HEK293 (cell line): ENCODE data around the gene LDHAL6B.

Experiments used
- CTCF ChIA-PET: fragments of 350-600 bp; formaldehyde crosslinking; extraction: SDS; loops from one replicate; lab custom pipeline; 2021; ENCODE audit warnings: antibody characterized with exemption; lab: Yijun Ruan, JAX
- POLR2A ChIA-PET: fragments of 300-600 bp; formaldehyde crosslinking; extraction: SDS; loops from one replicate; lab custom pipeline; 2020; ENCODE audit warnings: antibody characterized with exemption, inconsistent platforms; lab: Yijun Ruan, JAX
- H3K27ac ChIP-seq: fragments of 200-500 bp; sonication (Bioruptor generic); 2 replicates; pipeline ENCODE4 v1.5.1; 2014; ENCODE audit warnings: low read depth, low read length, control low read depth, inconsistent platforms; ENCODE audit errors: extremely low read depth
- H3K36me3 ChIP-seq, 2 experiments: fragments of 200-500 bp in 1 of 2; sonication (Bioruptor generic) in 1 of 2; 1 replicate in 1 of 2; 2 replicates in 1 of 2; pipeline ENCODE4 v1.5.1; 2014 to 2017; ENCODE audit warnings: inconsistent platforms in 2 of 2, low read length in 2 of 2; ENCODE audit not compliant: control insufficient read depth in 2 of 2, insufficient read depth in 1 of 2
- H3K4me1 ChIP-seq: fragments of 200-500 bp; sonication (Bioruptor generic); 2 replicates; pipeline ENCODE4 v1.5.1; 2014; ENCODE audit warnings: mild to moderate bottlenecking, low read length, inconsistent platforms; ENCODE audit not compliant: control insufficient read depth, insufficient read depth
- H3K4me3 ChIP-seq: 2 replicates; pipeline ENCODE4 v1.5.1; 2011; ENCODE audit warnings: low read depth, mild to moderate bottlenecking, control low read depth, low read length, moderate library complexity
- H3K9me3 ChIP-seq: fragments of 200-500 bp; sonication (Bioruptor generic); 2 replicates; pipeline ENCODE4 v1.5.1; 2014; ENCODE audit warnings: low read depth, low read length, inconsistent platforms; ENCODE audit not compliant: control insufficient read depth, insufficient read depth
- SALL2 ChIP-seq: fragments of 450-650 bp; formaldehyde crosslinking; IDR thresholded peaks from 2 replicates; pipeline ENCODE4 v1.5.0; 2017; ENCODE audit warnings: missing biosample characterization, mild to moderate bottlenecking, missing genetic modification characterization, borderline replicate concordance
- SCRT2 ChIP-seq: fragments of 450-650 bp; formaldehyde crosslinking; IDR thresholded peaks from 2 replicates; pipeline ENCODE4 v1.5.1; 2016; ENCODE audit warnings: missing biosample characterization, missing genetic modification characterization
- TCF7L2 ChIP-seq: IDR thresholded peaks from 2 replicates; pipeline ENCODE4 v1.6.1; 2011; ENCODE audit warnings: low read depth, mild to moderate bottlenecking, inconsistent platforms, low read length, moderate library complexity, borderline replicate concordance
- ZBTB8A ChIP-seq: fragments of 450-650 bp; formaldehyde crosslinking; IDR thresholded peaks from 2 replicates; pipeline ENCODE4 v1.5.1; 2016; ENCODE audit warnings: missing biosample characterization, missing genetic modification characterization
- ZFP37 ChIP-seq: fragments of 450-650 bp; formaldehyde crosslinking; IDR thresholded peaks from 2 replicates; pipeline ENCODE4 v1.5.1; 2016; ENCODE audit warnings: missing biosample characterization, missing genetic modification characterization
- ZIC2 ChIP-seq: fragments of 450-650 bp; formaldehyde crosslinking; IDR thresholded peaks from 2 replicates; pipeline ENCODE4 v1.5.1; 2016; ENCODE audit warnings: missing biosample characterization, missing genetic modification characterization
- ZNF114 ChIP-seq: fragments of 450-650 bp; formaldehyde crosslinking; IDR thresholded peaks from 2 replicates; pipeline ENCODE4 v1.5.0; 2017; ENCODE audit warnings: missing biosample characterization, missing genetic modification characterization
- ZNF18 ChIP-seq: fragments of 450-650 bp; formaldehyde crosslinking; IDR thresholded peaks from 2 replicates; pipeline ENCODE4 v1.5.1; 2016; ENCODE audit warnings: missing biosample characterization, missing genetic modification characterization
- ZNF202 ChIP-seq: fragments of 450-650 bp; formaldehyde crosslinking; IDR thresholded peaks from 2 replicates; pipeline ENCODE4 v1.5.1; 2016; ENCODE audit warnings: missing biosample characterization, missing genetic modification characterization, borderline replicate concordance
- ZNF214 ChIP-seq: fragments of 450-650 bp; formaldehyde crosslinking; IDR thresholded peaks from 2 replicates; pipeline ENCODE4 v1.5.1; 2017; ENCODE audit warnings: missing biosample characterization, mild to moderate bottlenecking, missing genetic modification characterization, borderline replicate concordance
- ZNF24 ChIP-seq: fragments of 450-650 bp; formaldehyde crosslinking; IDR thresholded peaks from 2 replicates; pipeline ENCODE4 v1.5.1; 2016; ENCODE audit warnings: missing biosample characterization, missing genetic modification characterization
- ZNF292 ChIP-seq: fragments of 450-650 bp; formaldehyde crosslinking; IDR thresholded peaks from 2 replicates; pipeline ENCODE4 v1.5.1; 2016; ENCODE audit warnings: low read depth, missing biosample characterization, missing genetic modification characterization, borderline replicate concordance
- ZNF302 ChIP-seq: fragments of 450-650 bp; formaldehyde crosslinking; IDR thresholded peaks from 2 replicates; pipeline ENCODE4 v1.5.1; 2016; ENCODE audit warnings: missing biosample characterization, missing genetic modification characterization, low read depth
- ZNF354C ChIP-seq: fragments of 450-650 bp; formaldehyde crosslinking; IDR thresholded peaks from 2 replicates; pipeline ENCODE4 v1.5.1; 2016; ENCODE audit warnings: missing biosample characterization, missing genetic modification characterization, low read depth, borderline replicate concordance
- ZNF416 ChIP-seq: fragments of 450-650 bp; formaldehyde crosslinking; IDR thresholded peaks from 2 replicates; pipeline ENCODE4 v1.5.1; 2016; ENCODE audit warnings: missing biosample characterization, missing genetic modification characterization
- ZNF433 ChIP-seq: fragments of 450-650 bp; formaldehyde crosslinking; IDR thresholded peaks from 2 replicates; pipeline ENCODE4 v1.5.1; 2016; ENCODE audit warnings: missing biosample characterization, missing genetic modification characterization, low read depth
- ZNF558 ChIP-seq: fragments of 450-650 bp; formaldehyde crosslinking; IDR thresholded peaks from 2 replicates; pipeline ENCODE4 v1.5.1; 2016; ENCODE audit warnings: missing biosample characterization, missing genetic modification characterization
- ZNF624 ChIP-seq: fragments of 450-650 bp; formaldehyde crosslinking; IDR thresholded peaks from 2 replicates; pipeline ENCODE4 v1.5.1; 2017; ENCODE audit warnings: missing biosample characterization, missing genetic modification characterization
- ZNF658 ChIP-seq: fragments of 450-650 bp; formaldehyde crosslinking; IDR thresholded peaks from 2 replicates; pipeline ENCODE4; 2016; ENCODE audit warnings: missing biosample characterization, missing genetic modification characterization
- ZNF777 ChIP-seq: fragments of 450-650 bp; formaldehyde crosslinking; IDR thresholded peaks from 2 replicates; pipeline ENCODE4 v1.5.1; 2017; ENCODE audit warnings: missing biosample characterization, missing genetic modification characterization, borderline replicate concordance
- ZNF792 ChIP-seq: fragments of 450-650 bp; formaldehyde crosslinking; IDR thresholded peaks from 2 replicates; pipeline ENCODE4 v1.5.1; 2016; ENCODE audit warnings: missing biosample characterization, missing genetic modification characterization
- ZNF830 ChIP-seq: fragments of 450-650 bp; IDR thresholded peaks from 2 replicates; pipeline ENCODE4 v1.5.0; 2018; ENCODE audit warnings: missing biosample characterization, missing genetic modification characterization, low read depth, mild to moderate bottlenecking, moderate library complexity
- ZSCAN23 ChIP-seq: fragments of 450-650 bp; formaldehyde crosslinking; IDR thresholded peaks from 2 replicates; pipeline ENCODE4 v1.5.1; 2016; ENCODE audit warnings: missing biosample characterization, missing genetic modification characterization
- TF ChIP-seq, protein P1 (sequence below): fragments of 450-650 bp; formaldehyde crosslinking; IDR thresholded peaks from 2 replicates; pipeline ENCODE4 v1.5.1; 2017; ENCODE audit warnings: missing biosample characterization, missing genetic modification characterization

LDHAL6B gene

GRCh38 chr15:59240036-59240435 is 33.4 kb downstream of the LDHAL6B start:
- ChIA-PET POLR2A (no interaction called here), CTCF (no interaction called here)
- no peaks in the 10 kb centered on the region for H3K36me3 ChIP-seq
- no peaks in the 10 kb centered on the region for H3K9me3 ChIP-seq
- no peaks in the 10 kb centered on the region for H3K4me1 ChIP-seq
- H3K4me3 ChIP-seq, result no peak overlapping the region
- H3K27ac ChIP-seq, result no peak overlapping the region
- TF ChIP-seq ZBTB8A (tag by site-specific recombination), result no peak
- TF ChIP-seq ZNF302, result no peak
- no peak for TF ChIP-seq ZNF558
- no peak for TF ChIP-seq ZNF416 (tag by site-specific recombination)
- TF ChIP-seq ZNF292 (tag by site-specific recombination), result no peak
- TF ChIP-seq ZNF354C (tag by site-specific recombination), result no peak
- TF ChIP-seq TCF7L2, result no peak
- TF ChIP-seq ZNF24 (tag by site-specific recombination), result no peak
- no peak for TF ChIP-seq ZNF433 (tag by site-specific recombination)
- no peak for TF ChIP-seq ZNF624 (tag by site-specific recombination)
- no peak for TF ChIP-seq ZNF18 (tag by site-specific recombination)
- TF ChIP-seq ZNF114, result no peak
- TF ChIP-seq ZNF830 (tag by site-specific recombination), result no peak
- no peak for TF ChIP-seq ZNF202 (tag by site-specific recombination)
- TF ChIP-seq ZIC2 (tag by site-specific recombination), result no peak

DNA sequence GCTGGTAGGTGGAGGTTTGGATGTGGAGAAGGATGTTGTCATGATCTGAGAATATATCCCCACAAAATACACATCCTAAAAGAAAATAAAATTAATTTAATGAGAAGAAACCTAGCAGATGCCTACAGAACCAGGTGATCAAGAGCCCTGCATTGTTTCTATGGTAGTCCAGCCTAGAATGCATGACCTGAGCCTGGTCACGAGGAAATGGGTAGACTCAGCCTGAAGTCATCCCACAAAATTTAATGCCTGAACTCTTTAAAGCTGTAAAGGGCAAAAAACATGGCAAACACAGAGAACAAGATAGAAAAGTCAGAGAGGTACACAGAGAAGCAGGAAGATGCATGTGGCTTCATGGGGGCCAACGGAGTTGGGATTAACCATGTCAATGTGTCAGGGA is 36.0 kb downstream of the LDHAL6B start:
- no peak overlapping the region for H3K27ac ChIP-seq
- H3K36me3 ChIP-seq, result no peaks in the 10 kb centered on the region
- no peaks in the 10 kb centered on the region for H3K9me3 ChIP-seq
- H3K4me1 ChIP-seq, result no peaks in the 10 kb centered on the region
- no peak overlapping the region for H3K4me3 ChIP-seq
- POLR2A ChIA-PET, result no interaction called here
- TF ChIP-seq, protein P1, sequence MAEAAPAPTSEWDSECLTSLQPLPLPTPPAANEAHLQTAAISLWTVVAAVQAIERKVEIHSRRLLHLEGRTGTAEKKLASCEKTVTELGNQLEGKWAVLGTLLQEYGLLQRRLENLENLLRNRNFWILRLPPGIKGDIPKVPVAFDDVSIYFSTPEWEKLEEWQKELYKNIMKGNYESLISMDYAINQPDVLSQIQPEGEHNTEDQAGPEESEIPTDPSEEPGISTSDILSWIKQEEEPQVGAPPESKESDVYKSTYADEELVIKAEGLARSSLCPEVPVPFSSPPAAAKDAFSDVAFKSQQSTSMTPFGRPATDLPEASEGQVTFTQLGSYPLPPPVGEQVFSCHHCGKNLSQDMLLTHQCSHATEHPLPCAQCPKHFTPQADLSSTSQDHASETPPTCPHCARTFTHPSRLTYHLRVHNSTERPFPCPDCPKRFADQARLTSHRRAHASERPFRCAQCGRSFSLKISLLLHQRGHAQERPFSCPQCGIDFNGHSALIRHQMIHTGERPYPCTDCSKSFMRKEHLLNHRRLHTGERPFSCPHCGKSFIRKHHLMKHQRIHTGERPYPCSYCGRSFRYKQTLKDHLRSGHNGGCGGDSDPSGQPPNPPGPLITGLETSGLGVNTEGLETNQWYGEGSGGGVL, result no peak
- TF ChIP-seq ZSCAN23 (tag by site-specific recombination) (no peak), ZFP37 (tag by site-specific recombination) (no peak), ZNF658 (tag by site-specific recombination) (no peak), ZNF792 (no peak), SALL2 (tag by site-specific recombination) (no peak), ZNF214 (tag by site-specific recombination) (no peak), ZNF777 (no peak), SCRT2 (tag by site-specific recombination) (no peak)
- CTCF ChIA-PET, result interaction anchor here (0.7 kb wide), 1 partner anchor 68 kb away, joined by 3 read pairs; no protein-coding TSS in a partner anchor
